Thymus (tissue), 11 donors: ENCODE data around the gene RGMA. TPM values are rescaled to one million over a fixed set of nuclear protein-coding genes. Genes with fewer than 3 reads are reported as not detected.
A peak's percentile ranks its signal among the peaks of the same experiment; 100 is the strongest.
"Not testable (repeated sequence)": the region's sequence is repeated elsewhere in the genome, so short reads cannot be mapped to it uniquely, and the experiment has no call there.

Experiments used
- DNase-seq, 9 donors: peaks; one replicate each; pipeline ENCODE4 v3.0.0-alpha.2; 2013; ENCODE audit warnings: low spot score in 9 of 9, low read depth in 6 of 9, missing footprints in 1 of 9
- H3K27ac ChIP-seq, 2 donors: one replicate each; pipeline ENCODE4 v1.5.1; 2013; ENCODE audit warnings: control low read depth in 1 of 2, low read depth in 1 of 2, low read length in 1 of 2, mild to moderate bottlenecking in 1 of 2, moderate library complexity in 1 of 2
- H3K27me3 ChIP-seq, 2 donors: one replicate each; pipeline ENCODE4 v1.5.1; 2013; ENCODE audit warnings: low read length in 1 of 2; ENCODE audit not compliant: control insufficient read depth in 2 of 2, insufficient read depth in 1 of 2
- H3K36me3 ChIP-seq, 2 donors: one replicate each; pipeline ENCODE4 v1.5.1; 2013; ENCODE audit warnings: low read length in 1 of 2, mild to moderate bottlenecking in 1 of 2, moderate library complexity in 1 of 2; ENCODE audit not compliant: control insufficient read depth in 2 of 2, insufficient read depth in 2 of 2
- H3K4me1 ChIP-seq, 2 donors: one replicate each; pipeline ENCODE4 v1.5.1; 2013; ENCODE audit warnings: low read length in 2 of 2; ENCODE audit not compliant: control insufficient read depth in 2 of 2, insufficient read depth in 2 of 2
- H3K4me3 ChIP-seq, 2 donors: one replicate each; pipeline ENCODE4 v1.5.1; 2013; ENCODE audit warnings: low read length in 2 of 2, control low read depth in 1 of 2, mild to moderate bottlenecking in 1 of 2
- H3K9me3 ChIP-seq, 2 donors: one replicate each; pipeline ENCODE4 v1.5.1; 2013; ENCODE audit warnings: low read length in 1 of 2, mild to moderate bottlenecking in 1 of 2; ENCODE audit not compliant: control insufficient read depth in 2 of 2, insufficient read depth in 1 of 2
- WGBS: extraction: QIAGEN DNeasy Blood & Tissue Kit; methylation state at CpG from one replicate; pipeline ENCODE4 v1.1.7; 2013; 5-methylcytosine and 5-hydroxymethylcytosine counted together
- polyA plus RNA-seq: library from polyadenylated mRNA; stranded (reverse); fragments of 200-250 nt; gene quantifications from one replicate; pipeline ENCODE4 v1.2.3, GENCODE V29; 2013
- total RNA-seq: library from RNA; stranded (reverse); fragments of 120-200 nt; gene quantifications from one replicate; pipeline ENCODE4 v1.2.4, GENCODE V29; 2013
- donor health status: healthy.

Gene RGMA
- total and polyA plus RNA-seq, 2 donors: 0.76 to 5.7 TPM

DNA sequence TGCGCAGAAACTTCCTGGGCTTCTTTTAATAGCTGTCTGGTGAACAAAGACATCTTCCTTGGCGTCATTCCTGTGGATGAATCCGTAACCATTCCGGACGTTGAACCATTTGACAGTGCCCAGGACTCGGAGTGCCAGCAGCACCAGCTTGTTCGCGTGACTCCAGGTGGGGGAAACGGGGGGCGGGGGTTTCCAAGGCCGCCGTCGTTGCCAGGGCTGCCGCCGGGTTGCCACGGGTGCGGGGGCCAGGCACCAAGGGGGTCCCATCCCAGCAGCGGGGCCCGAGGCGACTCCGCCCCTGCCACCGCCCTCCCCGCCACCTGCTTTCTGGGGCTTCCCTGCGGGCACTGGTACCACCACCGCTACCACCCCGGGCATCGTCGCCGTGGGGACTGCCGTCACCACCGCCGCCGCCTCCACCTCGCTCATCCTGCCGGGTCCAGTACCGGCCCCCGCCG lies 22.8 kb downstream of the RGMA start:
- no peak for DNase-seq
- H3K4me3 ChIP-seq: no peak overlapping the region
- 96% methylated on average over 38 of the region's 38 CpGs for WGBS
- H3K27ac ChIP-seq: no peak overlapping the region
- H3K36me3 ChIP-seq: no peaks in the 10 kb centered on the region
- H3K9me3 ChIP-seq: no peaks in the 10 kb centered on the region
- peaks cover 0 to 11% of the 10 kb centered on the region in 2 donors for H3K4me1 ChIP-seq
- H3K27me3 ChIP-seq: peaks cover 6 to 22% of the 10 kb centered on the region in 2 donors

GRCh38 chr15:93065641-93066045 lies 23.4 kb downstream of the RGMA start:
- no peaks in the 10 kb centered on the region for H3K36me3 ChIP-seq
- no peak overlapping the region for H3K27ac ChIP-seq
- no peak overlapping the region for H3K4me3 ChIP-seq
- H3K4me1 ChIP-seq: peaks cover 0 to 11% of the 10 kb centered on the region in 2 donors
- DNase-seq: no peak
- H3K9me3 ChIP-seq: no peaks in the 10 kb centered on the region
- WGBS: 95% methylated on average over 23 of the region's 23 CpGs
- peaks cover 4 to 19% of the 10 kb centered on the region in 2 donors for H3K27me3 ChIP-seq

- Histone ChIP-seq H3K4me3 (no peak overlapping the region), H3K27me3 (peaks cover 0 to 10% of the 10 kb centered on the region in 2 donors), H3K9me3 (no peaks in the 10 kb centered on the region), H3K27ac (peak overlapping the region in 1 of 2 donors; percentile 36), H3K4me1 (peaks cover 0 to 11% of the 10 kb centered on the region in 2 donors), H3K36me3 (no peaks in the 10 kb centered on the region)
- 50% methylated on average over 23 of the region's 23 CpGs for WGBS
- DNase-seq: no peak
Observed at GRCh38 chr15:93063796-93064690, 25.0 kb downstream of the RGMA start.

DNA sequence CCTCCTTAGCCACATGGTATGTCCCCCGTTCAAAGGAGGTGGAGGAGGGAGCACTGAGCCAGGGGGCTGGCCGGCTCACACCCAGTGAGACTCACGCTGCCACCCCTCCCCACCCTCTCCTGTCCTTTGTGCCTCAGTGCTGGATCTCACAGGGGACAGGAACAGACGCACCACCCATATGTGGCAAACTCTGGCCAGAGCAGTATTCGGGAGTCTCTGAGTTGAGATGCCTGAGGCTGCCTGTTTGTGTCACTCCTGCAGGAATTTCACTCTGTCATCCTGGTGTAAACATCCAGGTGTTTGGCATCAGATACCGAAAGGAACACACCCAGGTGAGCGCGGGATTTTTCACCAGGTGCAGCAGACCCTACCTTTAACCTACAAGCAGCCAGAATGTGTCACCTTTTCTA lies 25.7 kb downstream of the RGMA start:
- Histone ChIP-seq H3K27ac (no peak overlapping the region), H3K4me3 (no peak overlapping the region), H3K4me1 (peaks cover 0 to 11% of the 10 kb centered on the region in 2 donors), H3K36me3 (no peaks in the 10 kb centered on the region), H3K9me3 (no peaks in the 10 kb centered on the region), H3K27me3 (peaks cover 0 to 7% of the 10 kb centered on the region in 2 donors)
- WGBS: 94% methylated on average over 8 of the region's 8 CpGs
- no peak for DNase-seq

DNA sequence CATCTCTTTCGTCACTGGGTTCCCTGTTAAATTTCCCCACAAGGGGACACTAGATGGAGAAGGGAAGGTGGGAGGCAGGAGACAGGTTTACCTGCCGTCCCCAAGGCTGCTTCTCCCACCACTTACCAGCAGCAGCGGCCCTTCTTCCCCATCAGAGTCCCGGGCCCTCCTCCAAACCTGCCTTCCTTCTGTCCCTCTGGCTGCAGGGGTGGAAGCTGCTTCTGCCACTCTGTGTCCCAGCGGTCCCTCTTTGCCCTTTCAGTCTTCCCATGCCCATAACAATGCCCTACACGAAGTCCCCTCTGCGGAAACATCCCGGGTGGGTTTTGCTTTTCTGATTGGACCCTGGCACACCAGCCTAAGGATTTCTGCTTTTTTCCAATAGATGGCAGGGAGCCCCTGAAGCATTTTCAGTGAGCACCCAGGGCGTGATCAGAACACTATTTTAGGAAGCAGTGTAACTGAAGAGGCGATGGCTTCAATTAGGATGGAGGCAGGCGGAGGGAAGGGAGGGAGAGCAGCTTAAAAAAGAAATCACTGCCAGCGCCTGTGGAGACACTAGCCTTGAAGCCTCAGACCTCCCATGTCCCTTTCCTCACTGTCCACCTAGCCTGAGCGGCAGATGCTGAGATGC lies 26.3 kb downstream of the RGMA start:
- peaks cover 0 to 11% of the 10 kb centered on the region in 2 donors for H3K4me1 ChIP-seq
- H3K27me3 ChIP-seq, H3K4me3 ChIP-seq, H3K9me3 ChIP-seq, H3K36me3 ChIP-seq, DNase-seq, H3K27ac ChIP-seq: not testable (repeated sequence)
- WGBS: 94% methylated on average over 11 of the region's 13 CpGs

DNA sequence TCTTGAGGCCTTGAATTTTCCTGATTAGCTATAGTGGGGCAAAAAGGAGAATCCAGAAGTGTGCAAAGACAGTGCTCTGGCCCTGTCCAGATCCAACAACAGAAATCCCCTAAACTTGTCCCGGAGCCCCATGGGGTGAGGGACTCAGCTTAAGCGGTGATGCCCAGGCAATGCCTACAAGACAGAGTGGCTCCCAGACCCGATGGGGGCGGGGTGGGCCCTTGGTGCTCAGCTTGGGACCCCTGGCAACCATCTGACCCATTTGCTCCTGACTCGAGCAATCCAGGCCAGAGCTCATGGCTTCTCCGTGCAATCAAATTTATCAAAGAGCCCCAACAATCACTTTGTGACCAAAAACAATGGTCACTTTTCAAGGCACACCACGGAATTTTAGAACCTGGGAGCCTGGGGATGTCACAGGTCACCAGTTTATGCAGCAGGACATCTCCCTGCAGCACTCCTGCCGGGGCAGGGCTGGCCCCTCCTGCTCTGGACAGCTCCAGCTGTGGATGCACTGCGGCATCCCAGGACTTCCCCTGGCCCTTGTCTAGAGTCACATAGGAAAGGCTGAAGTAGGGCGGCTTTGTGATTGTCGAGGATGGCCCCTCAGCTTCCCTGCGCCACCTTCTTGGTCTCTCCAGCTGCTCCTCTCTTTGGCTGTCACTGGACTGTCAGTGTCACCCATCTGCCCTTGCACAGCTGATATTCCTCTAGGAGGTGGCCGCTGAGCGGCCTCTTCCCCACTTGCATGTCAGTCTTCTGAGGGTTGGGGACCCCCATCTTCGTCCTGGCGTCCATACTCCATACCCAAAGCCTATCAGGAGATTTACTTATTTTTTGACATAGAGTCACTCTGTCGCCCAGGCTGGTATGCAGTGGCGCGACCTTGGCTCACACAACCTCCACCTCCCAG lies 28.4 kb downstream of the RGMA start:
- H3K27me3 ChIP-seq: peaks cover 0 to 7% of the 10 kb centered on the region in 2 donors
- H3K27ac ChIP-seq: no peak overlapping the region
- WGBS: 98% methylated on average over 19 of the region's 19 CpGs
- H3K4me3 ChIP-seq: no peak overlapping the region
- H3K36me3 ChIP-seq: no peaks in the 10 kb centered on the region
- peaks cover 0 to 11% of the 10 kb centered on the region in 2 donors for H3K4me1 ChIP-seq
- no peak for DNase-seq
- no peaks in the 10 kb centered on the region for H3K9me3 ChIP-seq

DNA sequence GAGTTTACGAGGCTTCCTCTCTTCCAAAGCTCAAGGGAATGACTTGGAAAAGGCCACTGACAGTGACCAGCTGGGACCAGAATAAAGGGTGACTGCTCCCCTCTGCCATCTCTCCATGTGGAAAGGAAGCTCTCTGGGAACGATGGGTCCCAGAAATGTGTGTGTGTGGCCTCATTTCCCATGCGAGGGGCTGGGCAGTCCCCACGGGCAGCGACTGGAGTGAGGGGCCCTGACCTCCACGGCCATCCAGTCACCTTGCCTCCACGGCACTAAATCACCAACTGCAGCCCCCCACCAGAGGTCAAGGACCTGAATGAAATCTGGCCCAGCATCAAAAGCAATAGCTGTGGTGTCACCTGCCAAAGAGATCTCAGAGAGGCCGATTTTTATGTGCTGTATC lies 29.6 kb downstream of the RGMA start:
- no peaks in the 10 kb centered on the region for H3K36me3 ChIP-seq
- peaks cover 0 to 7% of the 10 kb centered on the region in 2 donors for H3K27me3 ChIP-seq
- H3K4me1 ChIP-seq: peaks cover 0 to 11% of the 10 kb centered on the region in 2 donors
- DNase-seq: no peak
- H3K27ac ChIP-seq: no peak overlapping the region
- H3K9me3 ChIP-seq: no peaks in the 10 kb centered on the region
- no peak overlapping the region for H3K4me3 ChIP-seq
- 95% methylated on average over 8 of the region's 8 CpGs for WGBS

- Histone ChIP-seq H3K27ac (no peak overlapping the region), H3K36me3 (no peaks in the 10 kb centered on the region), H3K27me3 (peaks cover 0 to 4% of the 10 kb centered on the region in 2 donors), H3K9me3 (no peaks in the 10 kb centered on the region), H3K4me1 (peaks cover 0 to 7% of the 10 kb centered on the region in 2 donors), H3K4me3 (no peak overlapping the region)
- 86% methylated on average over 18 of the region's 18 CpGs for WGBS
- DNase-seq: no peak
Observed at GRCh38 chr15:93058904-93059427, 30.0 kb downstream of the RGMA start.
